Trophoblast cell (in vitro differentiated cells and primary cell): ENCODE results near the gene SLC23A2.

Experiments used
- DNase-seq, 2 donors: peaks; one replicate each; pipeline ENCODE4 v3.0.0-alpha.2; 2016
- H2AFZ ChIP-seq: 2 replicates; pipeline ENCODE4 v1.6.1; 2013; ENCODE audit warnings: low read length, moderate library complexity, mild to moderate bottlenecking; ENCODE audit not compliant: insufficient read depth, poor library complexity
- H2AK5ac ChIP-seq: 2 replicates; pipeline ENCODE4 v1.6.1; 2013; ENCODE audit warnings: mild to moderate bottlenecking, low read length
- H2BK120ac ChIP-seq: 2 replicates; pipeline ENCODE4 v1.6.1; 2013; ENCODE audit warnings: low read length, mild to moderate bottlenecking, moderate library complexity; ENCODE audit not compliant: insufficient read depth, poor library complexity
- H2BK12ac ChIP-seq: 2 replicates; pipeline ENCODE4 v1.6.1; 2013; ENCODE audit warnings: mild to moderate bottlenecking, low read length, moderate library complexity
- H2BK5ac ChIP-seq: 2 replicates; pipeline ENCODE4 v1.6.1; 2013; ENCODE audit warnings: low read length, low read depth, moderate library complexity, mild to moderate bottlenecking; ENCODE audit not compliant: poor library complexity
- H3K14ac ChIP-seq: 2 replicates; pipeline ENCODE4 v1.6.1; 2013; ENCODE audit warnings: mild to moderate bottlenecking, low read length
- H3K18ac ChIP-seq: 2 replicates; pipeline ENCODE4 v1.6.1; 2013; ENCODE audit warnings: mild to moderate bottlenecking, low read length
- H3K23ac ChIP-seq: 2 replicates; pipeline ENCODE4 v1.6.1; 2013; ENCODE audit warnings: low read length
- H3K27ac ChIP-seq: 2 replicates; pipeline ENCODE4 v1.5.1; 2013; ENCODE audit warnings: low read depth, mild to moderate bottlenecking, inconsistent platforms, low read length, moderate library complexity
- H3K27me3 ChIP-seq: 2 replicates; pipeline ENCODE4 v1.6.1; 2013; ENCODE audit warnings: inconsistent platforms, mild to moderate bottlenecking, low read length, moderate library complexity; ENCODE audit not compliant: insufficient read depth
- H3K36me3 ChIP-seq, 2 experiments: 1 replicate in 1 of 2; 2 replicates in 1 of 2; pipeline ENCODE4 v1.6.1; 2013; ENCODE audit warnings: low read length in 2 of 2, mild to moderate bottlenecking in 2 of 2, moderate library complexity in 1 of 2; ENCODE audit not compliant: insufficient read depth in 2 of 2, control insufficient read depth in 1 of 2
- H3K4ac ChIP-seq: 2 replicates; pipeline ENCODE4 v1.6.1; 2013; ENCODE audit warnings: low read depth, mild to moderate bottlenecking, low read length, moderate library complexity
- H3K4me1 ChIP-seq, 2 experiments: 1 replicate in 1 of 2; 2 replicates in 1 of 2; pipeline ENCODE4 v1.6.1; 2013; ENCODE audit warnings: low read length in 2 of 2, mild to moderate bottlenecking in 2 of 2, moderate library complexity in 1 of 2; ENCODE audit not compliant: insufficient read depth in 2 of 2, control insufficient read depth in 1 of 2
- H3K4me2 ChIP-seq: 2 replicates; pipeline ENCODE4 v1.6.1; 2013; ENCODE audit warnings: inconsistent platforms, mild to moderate bottlenecking, low read length, moderate library complexity
- H3K4me3 ChIP-seq: 2 replicates; pipeline ENCODE4 v1.5.1; 2013; ENCODE audit warnings: mild to moderate bottlenecking, low read depth, low read length, inconsistent platforms
- H3K79me1 ChIP-seq: one replicate; pipeline ENCODE4 v1.6.1; 2013; ENCODE audit warnings: low read length
- H3K79me2 ChIP-seq: 2 replicates; pipeline ENCODE4 v1.6.1; 2013; ENCODE audit warnings: low read length, mild to moderate bottlenecking; ENCODE audit not compliant: control insufficient read depth, insufficient read depth, poor library complexity
- H3K9ac ChIP-seq: 2 replicates; pipeline ENCODE4 v1.6.1; 2013; ENCODE audit warnings: mild to moderate bottlenecking, low read length
- H3K9me3 ChIP-seq: 2 replicates; pipeline ENCODE4 v1.6.1; 2013; ENCODE audit warnings: low read depth, mild to moderate bottlenecking, control low read depth, inconsistent platforms, low read length; ENCODE audit not compliant: insufficient read depth
- H4K12ac ChIP-seq: 2 replicates; pipeline ENCODE4 v1.6.1; 2013; ENCODE audit warnings: low read depth, mild to moderate bottlenecking, low read length, moderate library complexity
- H4K8ac ChIP-seq: 2 replicates; pipeline ENCODE4 v1.6.1; 2013; ENCODE audit warnings: low read depth, mild to moderate bottlenecking, low read length, moderate library complexity
- H4K91ac ChIP-seq: one replicate; pipeline ENCODE4 v1.6.1; 2013; ENCODE audit warnings: low read depth, mild to moderate bottlenecking, low read length, moderate library complexity
- WGBS: extraction: QIAGEN DNeasy Blood & Tissue Kit; methylation state at CpG from one replicate; pipeline ENCODE4 v1.1.7; 2013; ENCODE audit warnings: missing lambda C conversion rate; ENCODE audit not compliant: insufficient read length, insufficient coverage; ENCODE audit errors: extremely low coverage; 5-methylcytosine and 5-hydroxymethylcytosine counted together

SLC23A2 gene

DNA sequence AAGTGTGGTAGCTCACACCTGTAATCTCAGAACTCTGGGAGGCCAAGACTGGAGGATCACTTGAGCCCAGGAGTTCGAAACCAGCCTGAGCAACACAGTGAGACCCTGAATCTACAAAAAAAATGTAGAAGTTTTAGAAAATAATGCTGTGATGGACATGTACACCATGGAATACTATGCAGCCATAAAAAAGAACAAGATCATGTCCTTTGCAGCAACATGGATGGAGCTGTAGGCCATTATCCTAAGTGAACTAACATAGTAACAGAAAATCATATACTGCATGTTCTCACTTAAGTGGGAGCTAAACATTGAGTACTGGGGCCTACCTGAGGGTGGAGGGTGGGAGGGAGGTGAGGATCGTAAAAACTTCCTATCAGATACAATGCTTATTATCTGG, 168.8 kb downstream of the SLC23A2 start:
- H3K14ac ChIP-seq: no peak overlapping the region
- no peak overlapping the region for H3K18ac ChIP-seq
- H3K79me2 ChIP-seq: no peaks in the 10 kb centered on the region
- H4K12ac ChIP-seq: no peak overlapping the region
- no peak overlapping the region for H4K8ac ChIP-seq
- WGBS: no CpG with 5 or more reads among the region's 2 CpGs
- no peak overlapping the region for H2BK120ac ChIP-seq
- no peak overlapping the region for H3K23ac ChIP-seq
- no peak overlapping the region for H2AK5ac ChIP-seq
- H3K27me3 ChIP-seq: no peaks in the 10 kb centered on the region
- no peaks in the 10 kb centered on the region for H3K79me1 ChIP-seq
- no peak overlapping the region for H2AFZ ChIP-seq
- H3K4me1 ChIP-seq: peaks cover 9 to 10% of the 10 kb centered on the region in 2 experiments
- H3K4ac ChIP-seq: no peak overlapping the region
- no peak overlapping the region for H4K91ac ChIP-seq
- H2BK5ac ChIP-seq: no peak overlapping the region
- H3K9me3 ChIP-seq: no peaks in the 10 kb centered on the region
- no peak overlapping the region for H2BK12ac ChIP-seq
- H3K27ac ChIP-seq: no peak overlapping the region
- no peak for DNase-seq
- H3K36me3 ChIP-seq: no peaks in the 10 kb centered on the region
- H3K4me3 ChIP-seq: no peak overlapping the region
- no peak overlapping the region for H3K4me2 ChIP-seq
- H3K9ac ChIP-seq: no peak overlapping the region

DNA sequence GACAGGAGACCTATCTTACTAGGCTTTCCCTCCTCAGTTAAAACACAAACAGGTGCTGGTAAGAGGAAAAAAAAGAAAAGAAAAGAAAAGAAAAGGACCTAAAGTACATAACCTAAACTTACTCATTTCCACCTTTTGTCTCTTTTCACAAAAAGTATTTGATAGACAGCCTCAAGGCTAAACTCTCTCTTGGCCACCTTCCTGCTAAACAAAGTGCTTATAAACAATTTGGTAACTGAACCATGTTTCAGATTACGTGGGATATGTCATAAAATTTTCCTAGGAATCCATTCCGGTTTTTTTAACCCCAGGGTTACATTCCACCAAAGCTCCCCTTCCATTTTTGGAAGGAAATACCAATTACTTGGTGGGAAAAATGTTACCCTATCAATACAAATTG, 170.6 kb downstream of the SLC23A2 start:
- Histone ChIP-seq H3K79me1 (no peaks in the 10 kb centered on the region), H3K23ac (no peak overlapping the region), H4K8ac (no peak overlapping the region), H3K14ac (no peak overlapping the region), H4K91ac (no peak overlapping the region), H3K18ac (no peak overlapping the region), H3K27me3 (no peaks in the 10 kb centered on the region), H2BK120ac (no peak overlapping the region), H3K9me3 (no peaks in the 10 kb centered on the region), H3K9ac (no peak overlapping the region), H2BK5ac (no peak overlapping the region), H3K27ac (no peak overlapping the region), H3K4me1 (peaks cover 5 to 6% of the 10 kb centered on the region in 2 experiments), H3K36me3 (no peaks in the 10 kb centered on the region), H3K4me3 (no peak overlapping the region), H2BK12ac (no peak overlapping the region), H3K4me2 (no peak overlapping the region), H3K79me2 (no peaks in the 10 kb centered on the region), H2AFZ (no peak overlapping the region), H4K12ac (no peak overlapping the region), H3K4ac (no peak overlapping the region), H2AK5ac (no peak overlapping the region)
- no CpG with 5 or more reads among the region's 2 CpGs for WGBS
- DNase-seq: no peak

DNA sequence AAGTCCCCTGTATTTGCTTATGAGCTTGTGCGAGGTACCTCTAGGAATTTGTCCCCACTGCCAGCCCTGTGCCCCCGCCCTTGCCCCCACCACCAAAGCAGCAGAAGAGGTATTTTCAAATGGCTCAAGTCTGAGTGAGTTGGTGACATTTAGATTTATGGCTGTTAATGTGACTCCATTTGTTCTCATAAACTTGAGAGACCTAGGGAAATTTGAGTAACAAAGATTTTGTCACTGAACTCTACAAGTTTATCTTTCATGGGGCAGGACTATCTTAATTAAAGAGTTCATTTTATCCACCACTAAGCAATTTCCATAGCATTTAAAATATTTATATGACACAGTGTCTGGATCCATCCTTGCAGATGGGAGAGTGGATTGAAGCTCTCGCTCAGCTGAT, 171.1 kb downstream of the SLC23A2 start:
- no peaks in the 10 kb centered on the region for H3K27me3 ChIP-seq
- WGBS: no CpG with 5 or more reads among the region's 3 CpGs
- no peak overlapping the region for H2BK120ac ChIP-seq
- H3K9me3 ChIP-seq: no peaks in the 10 kb centered on the region
- H3K4me2 ChIP-seq: no peak overlapping the region
- no peak overlapping the region for H2BK5ac ChIP-seq
- no peaks in the 10 kb centered on the region for H3K36me3 ChIP-seq
- H3K4me1 ChIP-seq: peaks cover under 1 to 2% of the 10 kb centered on the region in 2 experiments
- H4K91ac ChIP-seq: no peak overlapping the region
- no peaks in the 10 kb centered on the region for H3K79me1 ChIP-seq
- no peak overlapping the region for H2AK5ac ChIP-seq
- no peak overlapping the region for H4K8ac ChIP-seq
- H3K23ac ChIP-seq: no peak overlapping the region
- no peak overlapping the region for H2AFZ ChIP-seq
- no peak overlapping the region for H3K14ac ChIP-seq
- H4K12ac ChIP-seq: no peak overlapping the region
- no peaks in the 10 kb centered on the region for H3K79me2 ChIP-seq
- no peak overlapping the region for H3K18ac ChIP-seq
- H3K4ac ChIP-seq: no peak overlapping the region
- no peak overlapping the region for H2BK12ac ChIP-seq
- H3K4me3 ChIP-seq: no peak overlapping the region
- no peak overlapping the region for H3K27ac ChIP-seq
- no peak overlapping the region for H3K9ac ChIP-seq
- no peak for DNase-seq

DNA sequence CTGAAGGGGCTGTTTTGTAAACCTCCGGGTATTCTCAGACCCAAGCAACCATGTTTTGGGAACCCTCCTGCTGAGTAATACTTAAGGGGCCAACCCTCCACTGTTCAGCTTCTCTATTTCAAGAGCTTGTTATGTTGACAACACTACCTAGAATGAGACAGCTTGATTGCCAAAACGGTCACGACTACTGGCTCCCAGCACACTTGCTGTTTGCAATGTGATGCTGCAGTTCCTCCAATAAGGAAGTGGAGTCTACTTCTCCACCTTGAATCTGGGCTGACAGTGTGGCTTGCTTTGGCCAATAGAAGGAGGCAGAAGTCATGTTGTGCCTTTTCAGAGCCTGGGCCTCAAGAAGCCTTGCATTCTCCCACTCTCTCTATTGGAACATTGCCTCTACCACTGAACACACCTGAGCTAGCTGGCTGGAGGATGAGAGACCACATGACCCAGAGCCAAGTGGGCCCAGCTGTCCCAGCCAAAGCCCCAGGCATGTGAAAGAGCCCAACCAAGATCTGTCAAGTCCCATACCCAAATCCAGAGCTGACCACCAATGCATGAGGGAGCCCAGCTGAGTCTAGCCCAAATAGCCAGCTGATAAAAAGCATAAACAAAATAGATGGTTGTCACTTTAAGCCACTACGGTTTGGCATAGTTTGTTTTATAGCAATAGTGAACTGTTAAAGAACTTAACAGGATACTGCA, 171.6 kb downstream of the SLC23A2 start:
- no peak for DNase-seq
- WGBS: no CpG with 5 or more reads among the region's 4 CpGs

More for the DNA sequence above, 171.6 kb downstream of the SLC23A2 start:
- peaks cover 0 to 2% of the 10 kb centered on the region in 2 experiments for H3K4me1 ChIP-seq
- H3K14ac ChIP-seq: no peak overlapping the region
- no peak overlapping the region for H4K91ac ChIP-seq
- H2AFZ ChIP-seq: no peak overlapping the region
- H3K27me3 ChIP-seq: no peaks in the 10 kb centered on the region
- no peak overlapping the region for H3K4me2 ChIP-seq
- H3K79me2 ChIP-seq: no peaks in the 10 kb centered on the region
- no peak overlapping the region for H2BK5ac ChIP-seq
- H3K79me1 ChIP-seq: peaks cover 2% of the 10 kb centered on the region
- H3K27ac ChIP-seq: no peak overlapping the region
- no peak overlapping the region for H4K12ac ChIP-seq
- no peak overlapping the region for H3K4ac ChIP-seq
- H2BK12ac ChIP-seq: no peak overlapping the region
- no peak overlapping the region for H2AK5ac ChIP-seq
- no peak overlapping the region for H3K18ac ChIP-seq
- no peak overlapping the region for H3K23ac ChIP-seq
- no peaks in the 10 kb centered on the region for H3K9me3 ChIP-seq
- H3K9ac ChIP-seq: no peak overlapping the region
- no peak overlapping the region for H3K4me3 ChIP-seq
- no peak overlapping the region for H4K8ac ChIP-seq
- H2BK120ac ChIP-seq: no peak overlapping the region
- H3K36me3 ChIP-seq: no peaks in the 10 kb centered on the region
